Measurements from ENCODE around the gene MRPL49. TPM values are rescaled to one million over a fixed set of nuclear protein-coding genes. Genes with fewer than 3 reads are reported as not detected.
A peak's percentile ranks its signal among the peaks of the same experiment; 100 is the strongest.

Gene MRPL49
- total RNA-seq, 4 donors from 2014 or later = 10.5 to 119 (median 60.9) TPM

DNA sequence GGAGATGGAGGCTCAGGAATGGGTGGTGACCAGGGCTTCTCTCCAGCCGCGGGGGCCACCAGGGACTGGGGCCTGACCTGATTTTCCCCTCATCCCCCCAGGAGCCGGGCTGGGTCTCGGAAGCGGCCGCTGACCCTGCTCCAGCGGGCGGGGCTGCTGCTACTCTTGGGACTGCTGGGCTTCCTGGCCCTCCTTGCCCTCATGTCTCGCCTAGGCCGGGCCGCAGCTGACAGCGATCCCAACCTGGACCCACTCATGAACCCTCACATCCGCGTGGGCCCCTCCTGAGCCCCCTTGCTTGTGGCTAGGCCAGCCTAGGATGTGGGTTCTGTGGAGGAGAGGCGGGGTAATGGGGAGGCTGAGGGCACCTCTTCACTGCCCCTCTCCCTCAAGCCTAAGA, 34.3 kb upstream of the MRPL49 start:
- Histone ChIP-seq H3K27me3 (no peaks in the 10 kb centered on the region), H3K36me3 (peaks cover 0 to 12% (median 0%) of the 10 kb centered on the region in 4 donors), H3K4me3 (no peak overlapping the region), H3K9me3 (no peaks in the 10 kb centered on the region), H3K4me1 (peaks cover 11 to 21% (median 15%) of the 10 kb centered on the region in 4 donors), H3K27ac (no peak overlapping the region)
- 98% methylated on average over 15 of the region's 15 CpGs; no CpG with 5 or more reads in 1 of the 2 donors for WGBS, 2 donors (ENCODE audit: low coverage in 1 of 2)
- in situ Hi-C loops (cut with MboI; ENCODE audit: low pct_ligation_motif_present in 1 of 4, low pct_unique_long_range_greater_than_20kb in 1 of 4, low sequenced_read_pairs in 3 of 4) = no loop called here
- intact Hi-C loops (cut with DNase I; ENCODE audit: low total_unique reads) = no loop called here
- DNase-seq = no peak
- TF ChIP-seq POLR2AphosphoS5 (IDR thresholded peaks at IDR 0.05) = no peak
- no peak for TF ChIP-seq POLR2A (IDR thresholded peaks at IDR 0.05)
- TF ChIP-seq EP300 (IDR thresholded peaks at IDR 0.05; ENCODE audit: low read depth) = no peak
- TF ChIP-seq, protein P1, sequence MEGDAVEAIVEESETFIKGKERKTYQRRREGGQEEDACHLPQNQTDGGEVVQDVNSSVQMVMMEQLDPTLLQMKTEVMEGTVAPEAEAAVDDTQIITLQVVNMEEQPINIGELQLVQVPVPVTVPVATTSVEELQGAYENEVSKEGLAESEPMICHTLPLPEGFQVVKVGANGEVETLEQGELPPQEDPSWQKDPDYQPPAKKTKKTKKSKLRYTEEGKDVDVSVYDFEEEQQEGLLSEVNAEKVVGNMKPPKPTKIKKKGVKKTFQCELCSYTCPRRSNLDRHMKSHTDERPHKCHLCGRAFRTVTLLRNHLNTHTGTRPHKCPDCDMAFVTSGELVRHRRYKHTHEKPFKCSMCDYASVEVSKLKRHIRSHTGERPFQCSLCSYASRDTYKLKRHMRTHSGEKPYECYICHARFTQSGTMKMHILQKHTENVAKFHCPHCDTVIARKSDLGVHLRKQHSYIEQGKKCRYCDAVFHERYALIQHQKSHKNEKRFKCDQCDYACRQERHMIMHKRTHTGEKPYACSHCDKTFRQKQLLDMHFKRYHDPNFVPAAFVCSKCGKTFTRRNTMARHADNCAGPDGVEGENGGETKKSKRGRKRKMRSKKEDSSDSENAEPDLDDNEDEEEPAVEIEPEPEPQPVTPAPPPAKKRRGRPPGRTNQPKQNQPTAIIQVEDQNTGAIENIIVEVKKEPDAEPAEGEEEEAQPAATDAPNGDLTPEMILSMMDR (IDR thresholded peaks at IDR 0.05) = no peak

DNA sequence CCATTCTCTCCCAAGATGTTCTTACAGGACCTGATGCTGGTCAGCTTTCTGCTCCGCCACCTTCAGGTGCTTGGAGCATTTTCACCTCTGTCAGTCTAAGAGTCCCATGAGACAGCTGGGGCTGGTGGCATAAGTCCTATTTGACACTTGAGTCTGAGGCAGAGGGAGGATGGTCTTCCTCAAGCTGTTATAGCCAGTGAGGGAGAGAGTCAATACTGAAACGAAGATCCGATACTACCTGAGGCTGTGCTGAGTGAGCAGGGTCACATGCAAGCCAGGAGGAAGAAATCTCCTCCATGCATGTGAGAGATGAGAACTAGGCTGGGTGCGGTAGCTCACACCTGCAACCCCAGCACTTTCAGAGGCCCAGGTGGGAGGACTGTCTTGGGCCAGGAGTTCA, 32.5 kb upstream of the MRPL49 start:
- H3K27ac ChIP-seq = no peak overlapping the region
- WGBS, 2 donors (ENCODE audit: low coverage in 1 of 2) = 86% methylated on average over 4 of the region's 4 CpGs; no CpG with 5 or more reads in 1 of the 2 donors
- TF ChIP-seq, protein P1 (IDR thresholded peaks at IDR 0.05) = no peak
- TF ChIP-seq EP300 (IDR thresholded peaks at IDR 0.05; ENCODE audit: low read depth) (no peak), POLR2A (IDR thresholded peaks at IDR 0.05) (no peak), POLR2AphosphoS5 (IDR thresholded peaks at IDR 0.05) (no peak)
- no peaks in the 10 kb centered on the region for H3K27me3 ChIP-seq
- H3K9me3 ChIP-seq = no peaks in the 10 kb centered on the region
- in situ Hi-C loops (cut with MboI; ENCODE audit: low pct_ligation_motif_present in 1 of 4, low pct_unique_long_range_greater_than_20kb in 1 of 4, low sequenced_read_pairs in 3 of 4) = no loop called here
- peaks cover 0 to 12% (median 0%) of the 10 kb centered on the region in 4 donors for H3K36me3 ChIP-seq
- peaks cover 5 to 11% (median 6%) of the 10 kb centered on the region in 4 donors for H3K4me1 ChIP-seq
- intact Hi-C loops (cut with DNase I; ENCODE audit: low total_unique reads) = no loop called here
- H3K4me3 ChIP-seq = no peak overlapping the region
- no peak for DNase-seq

DNA sequence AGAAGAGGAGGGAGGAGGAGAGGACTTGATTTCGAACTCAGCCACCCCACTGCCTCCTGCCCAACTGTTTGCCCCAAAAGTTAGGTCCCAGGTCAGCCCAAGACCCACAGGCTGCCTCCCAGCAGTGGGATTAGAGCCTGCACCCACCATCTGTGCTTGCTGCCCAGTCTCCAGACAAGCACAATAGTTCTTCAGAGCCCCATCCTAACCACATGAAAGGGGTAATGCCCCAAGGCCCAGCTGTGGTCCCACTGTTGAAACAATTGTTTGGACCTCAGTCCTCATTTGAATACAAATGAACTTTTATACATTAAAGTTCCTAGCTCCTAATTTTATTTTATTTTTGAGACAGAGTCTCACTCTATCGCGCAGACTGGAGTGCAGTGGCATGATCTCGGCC, 31.5 kb upstream of the MRPL49 start:
- H3K27me3 ChIP-seq = no peaks in the 10 kb centered on the region
- no peaks in the 10 kb centered on the region for H3K9me3 ChIP-seq
- TF ChIP-seq POLR2A (IDR thresholded peaks at IDR 0.05) (no peak), POLR2AphosphoS5 (IDR thresholded peaks at IDR 0.05) (no peak), EP300 (IDR thresholded peaks at IDR 0.05; ENCODE audit: low read depth) (no peak)
- TF ChIP-seq, protein P1 (IDR thresholded peaks at IDR 0.05) = no peak
- no peak overlapping the region for H3K27ac ChIP-seq
- in situ Hi-C loops (cut with MboI; ENCODE audit: low pct_ligation_motif_present in 1 of 4, low pct_unique_long_range_greater_than_20kb in 1 of 4, low sequenced_read_pairs in 3 of 4) (no loop called here), intact Hi-C loops (cut with DNase I; ENCODE audit: low total_unique reads) (no loop called here)
- 94% methylated on average over 4 of the region's 4 CpGs; no CpG with 5 or more reads in 1 of the 2 donors for WGBS, 2 donors (ENCODE audit: low coverage in 1 of 2)
- H3K4me1 ChIP-seq = peaks cover 0 to 3% (median 2%) of the 10 kb centered on the region in 4 donors
- DNase-seq = no peak
- H3K4me3 ChIP-seq = no peak overlapping the region
- peaks cover 0 to 12% (median 0%) of the 10 kb centered on the region in 4 donors for H3K36me3 ChIP-seq

DNA sequence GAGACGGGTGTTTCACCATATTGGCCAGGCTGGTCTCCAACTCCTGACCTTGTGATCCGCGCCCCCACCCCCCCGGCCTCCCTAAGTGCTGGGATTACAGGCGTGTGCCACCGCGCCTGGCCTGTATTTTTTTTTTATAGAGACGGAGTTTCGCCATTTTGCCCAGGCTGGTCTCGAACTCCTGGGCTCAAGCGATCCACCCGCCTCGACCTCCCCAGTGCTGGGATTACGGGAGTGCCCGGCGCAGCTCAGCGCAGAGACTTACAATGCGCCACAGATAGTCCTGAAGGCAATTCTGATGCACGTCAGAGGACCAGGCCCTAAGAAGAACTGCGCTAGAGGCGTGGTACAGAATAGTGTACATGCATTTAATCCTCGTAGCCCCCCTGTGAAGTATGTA, 26.7 kb upstream of the MRPL49 start:
- WGBS, 2 donors (ENCODE audit: low coverage in 1 of 2) = 92% methylated on average over 22 of the region's 22 CpGs; no CpG with 5 or more reads in 1 of the 2 donors
- peak overlapping the region in 1 of 4 donors; percentile 86 for H3K4me3 ChIP-seq
- in situ Hi-C loops (cut with MboI; ENCODE audit: low pct_ligation_motif_present in 1 of 4, low pct_unique_long_range_greater_than_20kb in 1 of 4, low sequenced_read_pairs in 3 of 4) = no loop called here
- TF ChIP-seq POLR2A (IDR thresholded peaks at IDR 0.05) (no peak), POLR2AphosphoS5 (IDR thresholded peaks at IDR 0.05) (no peak), EP300 (IDR thresholded peaks at IDR 0.05; ENCODE audit: low read depth) (no peak)
- TF ChIP-seq, protein P1 (IDR thresholded peaks at IDR 0.05) = no peak
- H3K9me3 ChIP-seq = no peaks in the 10 kb centered on the region
- peaks cover 0 to 9% (median 0%) of the 10 kb centered on the region in 4 donors for H3K36me3 ChIP-seq
- H3K27me3 ChIP-seq = no peaks in the 10 kb centered on the region
- intact Hi-C loops (cut with DNase I; ENCODE audit: low total_unique reads) = no loop called here
- H3K27ac ChIP-seq = peak overlapping the region; percentile 90 to 95 (median 94)
- DNase-seq = no peak
- peaks cover 8 to 17% (median 14%) of the 10 kb centered on the region in 4 donors for H3K4me1 ChIP-seq
